ENCODE data around the gene FAM24A. TPM values are rescaled to one million over a fixed set of nuclear protein-coding genes. Genes with fewer than 3 reads are reported as not detected.

Gene FAM24A
- polyA plus RNA-seq, 1 donor (not counting 4 experiments of a cell fraction or from before 2014, with no cell fraction given) = not detected

DNA sequence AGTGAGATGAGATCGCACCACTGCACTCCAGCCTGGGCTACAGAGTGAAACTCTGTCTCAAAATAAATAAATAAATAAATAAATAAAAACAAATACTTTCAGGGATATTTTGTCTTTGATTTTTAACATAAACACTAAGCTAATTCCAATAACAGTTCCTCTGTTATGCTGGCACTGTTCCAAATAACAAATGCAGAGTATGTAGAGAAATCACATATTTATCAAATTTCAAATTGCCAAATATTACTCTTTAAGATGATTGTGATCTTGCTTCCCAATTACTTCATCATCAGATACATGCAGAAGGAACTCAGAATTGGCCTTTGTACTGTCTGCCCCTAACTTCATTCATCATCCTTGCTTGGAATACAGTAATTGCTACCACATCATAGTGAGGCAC is 19.7 kb downstream of the FAM24A start:
- Histone ChIP-seq H3K79me2 (ENCODE audit: control insufficient read depth, insufficient read depth, low read length) (no peaks in the 10 kb centered on the region), H2AFZ (ENCODE audit: control insufficient read depth, low read length) (no peak overlapping the region), H3K9me3 (ENCODE audit: control insufficient read depth, low read depth, low read length) (no peaks in the 10 kb centered on the region), H3K9me1 (ENCODE audit: control insufficient read depth, extremely low read depth, insufficient read depth, low read length) (no peaks in the 10 kb centered on the region), H4K20me1 (ENCODE audit: control insufficient read depth, extremely low read depth, insufficient read depth, low read length) (no peaks in the 10 kb centered on the region), H3K4me2 (ENCODE audit: control insufficient read depth, extremely low read depth, insufficient read depth, low read depth, low read length) (no peak overlapping the region), H3K4me3 (ENCODE audit: control insufficient read depth in 2 of 3, extremely low read depth in 1 of 3, insufficient read depth in 2 of 3, low read depth in 1 of 3, low read length in 3 of 3) (no peak overlapping the region), H3K36me3 (ENCODE audit: control insufficient read depth in 2 of 2, extremely low read depth in 1 of 2, insufficient read depth in 2 of 2, low read length in 2 of 2) (no peaks in the 10 kb centered on the region), H3K4me1 (ENCODE audit: control insufficient read depth, extremely low read depth, insufficient read depth, low read length) (no peaks in the 10 kb centered on the region), H3K27ac (ENCODE audit: control insufficient read depth, insufficient read depth, low read length) (no peak overlapping the region), H3K27me3 (ENCODE audit: control insufficient read depth, extremely low read depth, insufficient read depth, low read length) (no peaks in the 10 kb centered on the region), H3K9ac (ENCODE audit: control insufficient read depth, extremely low read depth, insufficient read depth, low read length) (no peak overlapping the region)
- no peak for TF ChIP-seq EZH2 (IDR thresholded peaks at IDR 0.05; ENCODE audit: low read length)
- TF ChIP-seq, protein P1, sequence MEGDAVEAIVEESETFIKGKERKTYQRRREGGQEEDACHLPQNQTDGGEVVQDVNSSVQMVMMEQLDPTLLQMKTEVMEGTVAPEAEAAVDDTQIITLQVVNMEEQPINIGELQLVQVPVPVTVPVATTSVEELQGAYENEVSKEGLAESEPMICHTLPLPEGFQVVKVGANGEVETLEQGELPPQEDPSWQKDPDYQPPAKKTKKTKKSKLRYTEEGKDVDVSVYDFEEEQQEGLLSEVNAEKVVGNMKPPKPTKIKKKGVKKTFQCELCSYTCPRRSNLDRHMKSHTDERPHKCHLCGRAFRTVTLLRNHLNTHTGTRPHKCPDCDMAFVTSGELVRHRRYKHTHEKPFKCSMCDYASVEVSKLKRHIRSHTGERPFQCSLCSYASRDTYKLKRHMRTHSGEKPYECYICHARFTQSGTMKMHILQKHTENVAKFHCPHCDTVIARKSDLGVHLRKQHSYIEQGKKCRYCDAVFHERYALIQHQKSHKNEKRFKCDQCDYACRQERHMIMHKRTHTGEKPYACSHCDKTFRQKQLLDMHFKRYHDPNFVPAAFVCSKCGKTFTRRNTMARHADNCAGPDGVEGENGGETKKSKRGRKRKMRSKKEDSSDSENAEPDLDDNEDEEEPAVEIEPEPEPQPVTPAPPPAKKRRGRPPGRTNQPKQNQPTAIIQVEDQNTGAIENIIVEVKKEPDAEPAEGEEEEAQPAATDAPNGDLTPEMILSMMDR (optimal IDR thresholded peaks at IDR 0.05 in 1 of 3, IDR thresholded peaks at IDR 0.05 in 1 of 3, conservative IDR thresholded peaks at IDR 0.05 in 1 of 3; ENCODE audit: extremely low read depth in 1 of 3, insufficient read depth in 2 of 3, low read length in 3 of 3) = no peak
- FAIRE-seq (no peak), DNase-seq (ENCODE audit: low read depth, low spot score) (no peak)
- dilution Hi-C loops (cut with MboI; ENCODE audit: extremely low pct_ligation_motif_present, low sequenced_read_pairs) = no loop called here

DNA sequence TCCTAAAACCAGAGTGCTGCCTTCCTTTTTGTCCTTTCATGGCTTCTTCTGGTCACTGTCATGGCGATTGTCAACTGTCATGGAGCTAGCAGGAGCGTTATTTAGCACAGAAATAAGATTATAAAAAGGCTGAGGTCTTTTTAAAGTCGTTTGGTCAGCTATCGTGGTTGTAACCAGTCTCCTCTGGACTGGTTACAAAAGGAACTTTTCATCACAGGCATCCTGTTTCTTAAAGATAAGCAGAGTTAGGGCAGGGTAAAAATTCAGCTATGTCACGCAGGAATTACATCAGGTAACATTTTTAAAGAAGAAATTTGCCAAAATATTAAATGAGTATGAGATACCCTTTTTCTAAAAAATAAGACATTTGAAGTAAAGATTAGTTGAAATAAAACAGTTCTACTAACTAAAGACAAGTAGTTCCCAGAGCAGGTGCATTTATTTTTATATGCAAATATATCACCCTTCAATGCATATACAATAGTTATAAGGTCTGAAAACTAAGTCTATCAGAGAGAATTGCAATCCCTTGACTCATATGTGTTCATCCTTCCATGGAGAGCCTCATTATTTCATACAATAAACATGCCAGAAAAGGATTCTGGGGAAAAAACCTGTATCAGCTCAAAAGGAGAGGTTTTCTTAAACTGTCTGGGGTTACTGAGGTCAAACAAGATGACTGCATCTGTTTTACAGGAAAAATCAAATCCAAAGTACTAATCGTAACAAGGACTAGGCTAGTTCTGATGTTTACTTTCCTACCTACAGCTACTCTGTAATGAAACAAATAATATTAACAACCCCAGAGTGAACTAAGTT is 20.9 kb downstream of the FAM24A start:
- Histone ChIP-seq H3K9ac (ENCODE audit: control insufficient read depth, extremely low read depth, insufficient read depth, low read length) (no peak overlapping the region), H3K79me2 (ENCODE audit: control insufficient read depth, insufficient read depth, low read length) (no peaks in the 10 kb centered on the region), H3K9me3 (ENCODE audit: control insufficient read depth, low read depth, low read length) (no peaks in the 10 kb centered on the region), H4K20me1 (ENCODE audit: control insufficient read depth, extremely low read depth, insufficient read depth, low read length) (no peaks in the 10 kb centered on the region), H3K4me1 (ENCODE audit: control insufficient read depth, extremely low read depth, insufficient read depth, low read length) (no peaks in the 10 kb centered on the region), H3K36me3 (ENCODE audit: control insufficient read depth in 2 of 2, extremely low read depth in 1 of 2, insufficient read depth in 2 of 2, low read length in 2 of 2) (no peaks in the 10 kb centered on the region), H2AFZ (ENCODE audit: control insufficient read depth, low read length) (no peak overlapping the region), H3K27ac (ENCODE audit: control insufficient read depth, insufficient read depth, low read length) (no peak overlapping the region), H3K9me1 (ENCODE audit: control insufficient read depth, extremely low read depth, insufficient read depth, low read length) (no peaks in the 10 kb centered on the region), H3K4me3 (ENCODE audit: control insufficient read depth in 2 of 3, extremely low read depth in 1 of 3, insufficient read depth in 2 of 3, low read depth in 1 of 3, low read length in 3 of 3) (no peak overlapping the region), H3K27me3 (ENCODE audit: control insufficient read depth, extremely low read depth, insufficient read depth, low read length) (no peaks in the 10 kb centered on the region), H3K4me2 (ENCODE audit: control insufficient read depth, extremely low read depth, insufficient read depth, low read depth, low read length) (no peak overlapping the region)
- FAIRE-seq = no peak
- no peak for TF ChIP-seq EZH2 (IDR thresholded peaks at IDR 0.05; ENCODE audit: low read length)
- TF ChIP-seq, protein P1 (optimal IDR thresholded peaks at IDR 0.05 in 1 of 3, IDR thresholded peaks at IDR 0.05 in 1 of 3, conservative IDR thresholded peaks at IDR 0.05 in 1 of 3; ENCODE audit: extremely low read depth in 1 of 3, insufficient read depth in 2 of 3, low read length in 3 of 3) = no peak
- no peak for DNase-seq (ENCODE audit: low read depth, low spot score)
- dilution Hi-C loops (cut with MboI; ENCODE audit: extremely low pct_ligation_motif_present, low sequenced_read_pairs) = no loop called here
